HG03025 (cell line): Measurements from ENCODE around the gene KIF26B.
"Not testable (repeated sequence)": the region's sequence is repeated elsewhere in the genome, so short reads cannot be mapped to it uniquely, and the experiment has no call there.

Experiments used
- ATAC-seq: cut with Tn5 transposase; IDR thresholded peaks from one replicate; pipeline ENCODE4 v1.9.1; 2021; ENCODE audit warnings: mild to moderate bottlenecking, moderate library complexity; ENCODE audit not compliant: unreplicated experiment, low FRiP score

The KIF26B gene

GRCh38 chr1:245154429-245155271, at the start of gene KIF26B:
TSS of gene KIF26B (plus strand) at chr1:245154985. CDS start at chr1:245155425, 440 bp downstream.
- no peak for ATAC-seq

DNA sequence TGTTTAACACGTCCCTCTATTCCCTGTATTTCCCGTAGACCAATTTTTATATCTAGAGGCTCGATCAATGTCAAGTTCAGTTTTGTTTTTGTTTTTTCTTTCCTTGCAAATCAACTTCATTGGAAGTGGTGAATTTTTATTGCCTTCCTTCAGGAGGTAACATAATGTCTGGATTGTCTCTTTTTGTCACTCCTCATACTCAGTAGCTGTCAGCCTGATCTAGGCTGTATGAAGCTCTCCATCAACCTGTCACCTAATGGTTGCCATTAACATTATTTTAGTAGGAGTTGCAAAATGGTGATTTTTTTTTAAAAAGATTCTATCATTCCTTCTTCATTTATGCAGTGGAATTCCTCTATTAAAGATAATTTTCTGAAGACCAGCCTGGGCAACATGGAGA, 49.7 kb upstream of the KIF26B start:
- no peak for ATAC-seq

DNA sequence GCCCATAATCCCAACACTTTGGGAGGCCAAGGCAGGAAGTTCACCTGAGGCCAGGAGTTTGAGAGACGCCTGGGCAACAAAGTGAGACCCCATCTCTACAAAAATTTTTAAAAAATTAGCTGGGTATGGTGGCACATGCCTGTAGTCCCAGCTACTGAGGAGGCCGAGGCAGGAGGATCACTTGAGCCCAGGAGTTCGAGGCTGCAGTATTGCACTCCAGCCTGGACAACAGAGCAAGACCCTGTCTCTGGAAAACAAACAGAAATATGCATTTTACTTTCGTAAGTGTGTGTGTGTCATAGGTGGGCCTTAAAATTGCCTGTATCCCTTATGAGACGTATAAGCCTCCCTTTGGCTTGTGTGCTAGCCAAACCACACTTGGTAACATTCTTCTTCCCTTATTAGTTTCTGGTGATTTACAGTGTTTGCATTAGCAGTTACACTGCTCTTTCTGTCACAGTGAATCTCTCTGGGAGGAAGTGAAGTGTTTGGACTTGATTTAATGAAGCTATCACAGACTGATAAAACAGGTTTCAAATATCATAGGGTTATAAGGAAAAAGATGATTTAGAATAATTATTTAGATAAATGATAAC, 48.9 kb upstream of the KIF26B start:
- no peak for ATAC-seq

DNA sequence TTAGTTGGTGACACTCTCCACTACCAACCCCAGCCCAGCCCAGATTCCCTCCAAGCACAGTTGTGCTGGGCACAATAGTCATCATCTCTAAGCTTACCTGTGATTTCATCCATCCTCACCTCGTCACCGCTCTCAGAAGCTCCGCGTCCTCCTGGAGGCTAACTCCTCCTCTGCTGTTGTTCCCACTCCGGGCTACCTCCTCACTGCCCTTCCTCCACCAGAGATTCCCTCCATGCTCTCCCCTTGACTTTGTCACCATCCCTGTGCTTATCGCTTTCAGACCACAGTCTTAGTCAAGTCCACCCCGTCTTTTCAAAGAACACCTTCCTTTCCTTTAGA, 47.0 kb upstream of the KIF26B start:
- ATAC-seq: no peak

DNA sequence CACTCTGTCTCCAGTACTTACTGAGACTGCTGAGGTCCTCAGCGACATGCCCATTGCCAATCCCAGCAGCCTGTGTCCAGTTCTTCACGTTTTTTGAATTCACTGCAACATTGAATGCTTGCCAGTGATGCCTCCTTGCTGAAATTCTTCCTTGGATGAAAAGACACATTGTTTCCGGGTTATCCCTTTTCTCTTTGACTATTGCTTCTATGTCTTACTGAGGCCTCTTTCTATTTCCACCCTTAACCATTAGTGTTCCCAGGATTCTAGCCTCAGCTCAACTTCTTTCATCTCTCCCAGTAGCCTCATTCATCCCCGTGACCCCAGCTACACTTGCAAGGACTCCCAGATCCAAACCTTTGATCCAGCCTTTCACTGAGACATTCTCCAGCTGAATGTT, 46.5 kb upstream of the KIF26B start:
- no peak for ATAC-seq

DNA sequence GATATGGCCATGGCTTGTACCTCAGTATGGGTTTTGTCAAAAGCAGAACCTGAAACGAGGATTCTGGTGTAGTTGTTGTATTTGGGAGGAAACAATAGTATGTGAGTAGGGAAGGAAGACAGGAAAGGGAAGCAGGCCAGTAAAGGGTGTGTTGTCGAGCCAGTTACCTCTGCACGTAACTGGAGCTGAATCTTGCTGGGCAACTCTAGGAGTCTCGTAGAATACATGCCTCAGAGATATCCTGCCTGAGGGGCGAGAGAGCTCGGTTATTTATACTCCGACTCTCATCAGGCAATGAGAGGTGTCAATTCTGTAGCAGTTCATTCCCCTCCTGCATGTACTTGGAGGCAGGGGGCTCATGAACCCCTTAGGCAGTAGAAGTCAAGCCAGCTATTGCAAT, 45.9 kb upstream of the KIF26B start:
- ATAC-seq: no peak

DNA sequence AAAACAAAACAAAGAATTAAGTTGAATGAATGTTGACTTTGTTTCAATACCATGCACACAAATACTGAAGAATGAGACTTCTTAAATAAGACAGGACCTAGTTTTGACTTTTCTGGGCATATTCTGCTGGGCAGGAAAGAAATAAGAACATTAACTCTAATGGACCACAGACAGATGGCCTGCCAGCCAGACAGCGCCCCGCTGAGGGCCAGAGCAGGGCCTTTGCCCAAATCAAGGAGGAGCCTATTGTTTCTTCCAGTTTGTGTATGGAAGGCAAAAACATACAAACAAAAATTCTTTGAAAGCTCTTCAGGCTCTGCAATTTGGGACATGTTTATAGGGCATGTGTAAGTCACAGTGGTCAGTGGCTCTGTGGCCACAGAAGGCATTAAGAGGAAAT, 44.4 kb upstream of the KIF26B start:
- no peak for ATAC-seq

- ATAC-seq: no peak
Observed at GRCh38 chr1:245111073-245111472, 43.7 kb upstream of the KIF26B start.

- no peak for ATAC-seq
Observed at GRCh38 chr1:245113649-245114048, 41.1 kb upstream of the KIF26B start.

DNA sequence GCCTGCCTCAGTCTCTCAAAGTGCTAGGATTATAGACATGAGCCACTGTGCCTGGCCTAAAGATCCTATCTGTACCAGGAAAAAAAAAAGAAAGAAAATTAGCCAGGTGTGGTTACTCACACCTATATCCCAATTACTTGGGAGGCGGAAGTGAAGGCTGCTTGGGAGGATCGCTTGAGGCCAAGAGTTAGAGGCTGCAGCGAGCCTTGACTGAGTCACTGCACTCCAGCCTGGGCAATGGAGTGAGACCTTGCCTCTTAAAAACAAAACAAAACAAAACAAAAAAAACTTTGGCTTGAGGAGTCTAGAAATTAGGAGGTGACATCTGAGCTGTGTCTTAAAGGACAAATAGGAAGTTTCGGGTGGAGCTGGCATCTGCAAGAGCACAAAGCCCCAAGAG, 38.7 kb upstream of the KIF26B start:
- ATAC-seq: no peak

GRCh38 chr1:245116751-245117150, 38.0 kb upstream of the KIF26B start:
- ATAC-seq: no peak

- ATAC-seq: no peak
Observed at GRCh38 chr1:245118066-245118465, 36.7 kb upstream of the KIF26B start.

DNA sequence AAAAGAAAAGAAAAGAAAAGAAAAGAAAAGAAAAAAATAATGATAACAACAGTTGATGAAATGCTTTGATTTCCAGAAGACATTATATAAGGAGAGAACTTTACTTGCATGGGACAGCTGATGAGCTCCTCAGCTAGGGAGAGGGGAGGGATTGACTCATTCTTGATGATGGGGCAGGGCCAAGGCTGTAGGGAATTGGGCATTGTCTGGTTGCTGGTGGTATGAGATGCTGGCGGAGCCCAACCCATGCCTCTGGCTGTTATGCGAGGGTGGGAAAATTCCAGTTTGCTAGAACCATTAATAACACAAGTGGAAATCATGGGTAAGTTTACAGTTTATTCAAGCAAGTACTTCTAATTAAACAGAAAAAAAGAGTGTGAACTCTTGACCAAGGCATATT, 36.0 kb upstream of the KIF26B start:
- no peak for ATAC-seq

GRCh38 chr1:245121523-245121922, 33.3 kb upstream of the KIF26B start:
- no peak for ATAC-seq

DNA sequence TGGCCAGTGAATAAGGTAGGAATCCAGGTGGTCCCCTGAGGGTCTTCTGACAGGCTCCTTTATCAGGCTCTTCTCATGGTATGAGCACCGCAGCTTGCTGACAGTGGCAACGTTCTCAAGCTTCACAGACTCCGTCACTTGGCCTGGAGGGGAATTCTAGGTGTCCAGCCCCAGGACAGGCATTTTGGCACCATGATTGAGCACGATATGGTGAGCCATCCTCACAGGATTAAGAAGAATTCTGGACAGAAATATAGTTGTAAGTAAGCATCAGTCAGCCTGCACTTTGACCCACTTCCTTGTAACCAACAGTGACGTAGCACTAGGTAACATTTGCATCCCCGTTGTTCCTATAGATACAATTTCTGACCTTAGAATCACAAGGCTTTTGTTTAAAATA, 30.5 kb upstream of the KIF26B start:
- ATAC-seq: no peak

- no peak for ATAC-seq
Observed at GRCh38 chr1:245124644-245125043, 30.1 kb upstream of the KIF26B start.

GRCh38 chr1:245126530-245126929, 28.3 kb upstream of the KIF26B start:
- ATAC-seq: no peak

- ATAC-seq: no peak
Observed at GRCh38 chr1:245128381-245129101, 26.2 kb upstream of the KIF26B start.

DNA sequence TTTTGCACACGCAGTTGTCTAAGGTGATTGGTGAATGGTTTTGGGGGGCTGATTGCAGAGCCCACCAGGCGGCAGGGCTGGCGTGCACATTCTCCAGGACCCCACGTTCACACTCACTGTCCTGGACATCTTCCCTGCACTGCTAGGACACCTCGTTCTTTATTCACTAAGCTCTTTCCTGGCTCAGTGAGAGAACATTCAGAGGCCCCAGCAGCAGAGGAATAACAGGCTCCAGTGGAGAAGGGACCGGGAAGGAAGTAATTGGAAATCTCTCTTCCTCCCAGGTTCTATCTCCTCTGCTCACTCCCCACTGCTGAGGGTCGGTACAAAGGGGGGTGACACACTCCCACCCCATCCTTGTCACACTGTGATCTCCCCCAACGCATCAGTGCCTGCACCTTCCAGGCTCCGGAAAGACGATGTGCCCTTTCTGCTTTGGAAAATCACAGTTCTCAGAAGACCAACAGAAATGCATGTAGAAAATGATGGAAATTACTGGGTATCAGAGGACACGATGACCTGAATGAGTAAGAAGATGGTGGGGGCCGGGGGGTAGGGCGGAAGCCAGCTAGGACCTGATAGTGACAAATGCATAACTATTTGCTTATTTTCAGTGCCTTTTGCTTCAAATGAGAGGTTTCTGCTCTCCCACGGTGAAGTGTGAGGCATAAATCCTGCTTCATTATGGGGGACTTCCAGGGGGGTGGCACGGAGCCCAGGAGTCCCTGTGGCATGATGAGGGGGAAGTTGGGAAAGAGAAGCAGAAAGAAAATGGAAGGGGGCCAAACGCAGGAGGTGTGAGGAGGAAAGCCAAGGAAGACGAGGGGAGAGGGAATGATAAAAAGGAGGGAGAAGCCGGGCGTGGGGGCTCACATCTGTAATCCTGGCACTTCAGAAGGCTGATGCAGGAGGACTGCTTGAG, 25.2 kb upstream of the KIF26B start:
- ATAC-seq: no peak

DNA sequence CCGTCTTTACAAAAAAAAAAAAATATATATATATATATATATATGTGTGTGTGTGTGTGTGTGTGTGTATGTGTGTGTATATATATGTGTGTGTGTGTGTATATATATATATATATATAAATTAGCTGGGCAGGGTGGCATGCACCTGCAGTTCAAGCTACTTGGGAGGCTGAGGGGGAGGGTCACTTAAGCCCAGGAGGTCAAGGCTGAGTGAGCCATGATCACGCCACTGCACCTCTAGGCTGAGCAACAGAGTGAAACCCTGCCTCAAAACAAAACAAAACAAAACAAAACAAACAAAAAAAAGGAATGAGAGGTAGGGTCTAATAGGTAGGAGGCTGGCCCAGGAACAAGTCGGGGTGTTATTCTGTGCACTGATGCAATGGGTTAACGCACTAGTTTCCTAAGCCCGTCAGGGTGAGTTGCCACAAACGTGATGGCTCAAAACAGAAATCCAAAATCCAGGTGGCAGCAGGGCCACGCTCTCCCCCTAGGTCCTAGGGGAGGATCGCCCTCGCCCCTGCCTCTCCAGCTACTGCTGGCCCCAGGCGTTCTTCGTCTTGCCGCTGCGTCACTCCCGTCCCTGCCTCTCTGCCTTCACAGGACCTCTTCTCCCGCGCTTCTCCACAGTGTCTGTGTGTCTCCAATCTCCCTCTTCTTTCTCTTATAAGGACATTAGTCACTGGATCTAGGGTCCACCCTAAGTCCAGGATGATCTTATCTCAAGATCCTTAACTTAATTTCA, 24.3 kb upstream of the KIF26B start:
- not testable (repeated sequence) for ATAC-seq
